HG02798 (cell line): Measurements from ENCODE around the gene TECPR2.
"Not testable (repeated sequence)": the region's sequence is repeated elsewhere in the genome, so short reads cannot be mapped to it uniquely, and the experiment has no call there.

Experiments used
- ATAC-seq: cut with Tn5 transposase; IDR thresholded peaks from one replicate; pipeline ENCODE4 v1.9.1; 2021; ENCODE audit warnings: mild to moderate bottlenecking; ENCODE audit not compliant: unreplicated experiment, poor library complexity

TECPR2 gene

DNA sequence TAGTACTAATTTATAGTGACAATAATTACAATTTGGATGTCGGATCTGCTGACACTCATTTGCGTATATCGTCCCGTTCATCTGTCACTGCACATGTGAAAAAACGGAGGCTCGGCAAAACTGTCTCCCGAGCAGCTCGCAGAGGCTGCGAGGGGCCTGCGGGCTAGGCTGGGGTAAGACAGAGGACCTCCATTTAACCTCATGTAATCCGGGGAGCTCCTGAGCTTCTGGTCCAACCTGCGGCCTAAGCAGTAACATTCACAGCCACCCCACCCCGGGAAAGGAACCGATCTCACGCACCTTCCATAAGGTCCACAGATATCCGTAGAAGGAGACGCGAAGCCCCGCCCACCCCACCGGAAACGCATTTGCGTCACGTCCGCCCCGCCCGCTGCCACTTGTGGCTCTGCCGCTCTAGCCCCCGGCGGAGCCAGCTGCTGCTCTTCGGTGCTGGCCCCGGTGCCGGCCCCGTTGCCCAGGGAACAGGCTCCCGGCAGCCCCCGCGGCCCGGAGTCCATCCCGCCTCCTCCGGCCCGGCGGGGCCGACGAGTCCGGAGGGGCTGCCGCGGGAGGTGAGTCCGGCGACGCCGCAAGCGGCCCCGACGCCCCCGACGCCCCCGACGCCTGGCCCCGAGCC lies at the start of gene TECPR2, which contains the start of gene CINP:
TSS of gene TECPR2 (plus strand) at position 397 of the 637 bp plus-strand sequence. CDS start 13,781 bp downstream, outside the sequence.
TSS of gene CINP (minus strand) at position 346 of the 637 bp plus-strand sequence. CDS start at position 307, 39 bp downstream.
- ATAC-seq = peak; percentile 96

- peak; percentile 57 for ATAC-seq
These were observed 48.3 kb upstream of the TECPR2 start for GRCh38 chr14:102314242-102315011.

DNA sequence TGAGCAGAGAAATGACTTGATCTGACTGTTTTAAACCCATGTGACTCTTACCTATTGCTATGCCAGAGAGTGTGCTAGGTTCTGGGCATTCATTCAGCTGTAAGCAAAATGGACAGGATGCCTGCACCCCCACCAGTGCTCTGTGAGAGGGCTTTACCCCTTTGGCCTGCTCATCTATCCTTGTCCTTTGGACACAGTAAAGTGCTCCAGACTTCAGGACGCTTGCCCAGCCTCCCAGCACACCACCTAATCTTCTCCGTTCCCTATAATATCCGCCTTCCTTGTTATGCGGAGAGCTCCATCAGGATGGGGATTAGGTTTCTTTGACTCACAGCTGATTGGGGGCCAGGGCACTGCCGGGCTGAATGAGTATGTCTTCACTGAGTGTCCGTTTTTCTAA lies 47.6 kb upstream of the TECPR2 start:
- no peak for ATAC-seq

DNA sequence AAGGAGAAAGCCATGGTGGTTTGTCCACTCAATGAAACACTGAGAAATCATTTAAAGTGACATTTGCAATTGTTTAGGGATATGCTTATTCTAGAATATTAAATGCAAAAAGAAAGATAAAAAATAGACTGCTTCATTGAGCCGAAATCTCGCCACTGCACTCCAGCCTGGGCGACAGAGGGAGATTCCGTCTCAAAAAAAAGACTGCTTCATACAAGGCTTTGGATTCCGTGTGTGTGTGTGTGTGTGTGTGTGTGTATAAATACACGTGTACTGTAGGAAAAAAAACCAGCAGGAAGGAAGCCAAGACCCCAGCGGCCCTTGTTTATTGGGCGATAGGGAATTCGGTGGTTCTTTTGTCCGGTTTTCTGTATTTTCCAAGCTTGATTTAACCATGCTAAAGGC lies 46.4 kb upstream of the TECPR2 start:
- no peak for ATAC-seq

DNA sequence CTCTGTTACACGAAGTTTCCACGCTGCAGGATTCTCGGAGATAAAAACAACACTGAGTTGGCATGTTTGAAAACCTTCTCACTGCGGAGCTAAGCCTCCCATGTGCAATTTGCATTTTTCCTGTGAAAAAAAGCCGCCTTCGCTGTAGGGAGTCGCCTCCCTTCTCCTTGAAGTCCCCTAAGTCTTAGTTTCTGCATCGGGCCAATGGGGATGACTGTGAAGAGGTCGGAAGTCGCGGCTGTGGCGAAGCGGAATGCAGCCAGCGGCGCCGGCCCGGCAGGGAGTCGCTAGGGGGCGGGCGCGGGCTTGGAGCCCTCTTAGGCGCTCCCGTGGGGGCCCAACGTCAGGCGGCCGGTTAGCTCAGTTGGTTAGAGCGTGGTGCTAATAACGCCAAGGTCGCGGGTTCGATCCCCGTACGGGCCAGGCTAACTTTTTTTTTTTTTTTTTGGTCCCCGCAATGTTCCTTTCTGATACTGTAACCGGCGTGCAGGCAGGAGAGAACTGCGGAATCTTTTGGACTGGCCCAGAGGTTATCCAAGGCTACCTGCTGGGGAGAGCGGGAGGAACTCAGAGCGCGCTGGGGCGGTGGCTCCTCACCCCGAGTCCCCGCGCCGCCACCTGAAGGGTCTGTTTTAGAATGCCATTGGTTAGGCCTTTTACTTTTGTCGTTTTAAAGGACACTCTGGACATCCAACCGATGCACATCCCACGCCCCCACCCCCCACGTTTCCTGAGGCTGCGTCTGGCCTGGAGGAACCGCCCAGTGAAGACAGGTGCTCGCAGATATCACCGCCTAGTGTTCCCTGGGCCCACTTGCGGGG lies 45.8 kb upstream of the TECPR2 start:
- peak; percentile 75 for ATAC-seq

DNA sequence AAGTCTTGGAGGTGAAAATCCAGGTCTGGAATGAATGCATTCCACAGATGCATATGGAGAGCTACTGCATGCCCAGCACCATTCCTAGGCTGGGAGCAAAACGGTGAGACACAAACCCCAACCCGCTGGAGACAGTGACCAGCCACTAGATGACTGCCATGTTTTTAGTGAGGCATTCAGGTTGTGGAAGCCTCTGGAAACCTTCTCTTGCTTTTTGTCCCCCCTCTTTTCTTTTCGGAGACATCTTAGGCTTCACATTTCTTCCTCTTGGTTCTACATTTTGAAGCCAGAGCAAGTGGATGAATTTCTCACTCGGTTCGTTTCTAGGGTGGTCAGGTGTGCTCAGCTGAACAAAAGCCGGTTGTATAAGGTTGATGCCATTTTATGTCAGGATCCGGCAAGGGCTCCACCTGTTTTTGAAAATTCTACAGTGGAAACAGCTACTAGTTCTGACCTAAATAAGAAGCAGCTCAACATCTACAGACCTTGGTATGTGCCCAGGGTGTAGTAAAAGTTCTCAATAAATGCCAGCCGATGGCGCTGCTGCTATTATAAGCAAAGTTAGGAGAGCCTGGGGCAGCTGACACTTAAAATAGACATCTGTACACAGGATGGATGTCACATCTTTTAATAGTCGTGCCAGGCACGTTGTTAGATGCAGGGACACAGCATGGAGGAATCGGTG lies 45.0 kb upstream of the TECPR2 start:
- no peak for ATAC-seq

DNA sequence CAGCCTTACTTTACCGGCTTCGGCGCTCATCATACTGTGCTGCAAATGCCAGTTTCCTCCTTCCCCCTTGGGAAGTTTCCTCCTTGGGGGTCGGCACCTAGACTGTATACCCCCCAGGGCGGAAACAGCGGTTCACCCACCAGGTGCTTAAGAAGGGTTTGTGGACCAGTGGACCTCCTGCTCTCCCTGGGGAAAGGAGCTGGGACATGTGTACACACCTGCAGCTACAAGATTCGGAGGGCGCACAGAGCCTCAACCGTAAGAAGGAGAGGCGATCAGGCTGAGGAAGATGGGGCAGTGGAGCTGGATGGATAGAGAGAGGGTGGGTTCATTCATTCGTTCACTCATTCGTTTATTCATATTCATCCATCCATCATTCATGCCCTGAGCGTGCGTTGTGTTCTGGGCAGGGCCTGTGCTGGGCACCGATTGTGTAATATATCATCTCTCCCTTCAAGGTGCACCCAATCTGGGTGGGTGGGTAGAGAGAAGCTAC lies 43.9 kb upstream of the TECPR2 start:
- no peak for ATAC-seq

GRCh38 chr14:102319351-102320032 lies 43.2 kb upstream of the TECPR2 start, which contains the start of gene ZNF839:
TSS of gene ZNF839 (plus strand) at chr14:102319746. CDS start at chr14:102319766, 20 bp downstream.
- peak; percentile 62 for ATAC-seq

- ATAC-seq = peak; percentile 23
These were observed 42.6 kb upstream of the TECPR2 start for GRCh38 chr14:102320033-102320660.

DNA sequence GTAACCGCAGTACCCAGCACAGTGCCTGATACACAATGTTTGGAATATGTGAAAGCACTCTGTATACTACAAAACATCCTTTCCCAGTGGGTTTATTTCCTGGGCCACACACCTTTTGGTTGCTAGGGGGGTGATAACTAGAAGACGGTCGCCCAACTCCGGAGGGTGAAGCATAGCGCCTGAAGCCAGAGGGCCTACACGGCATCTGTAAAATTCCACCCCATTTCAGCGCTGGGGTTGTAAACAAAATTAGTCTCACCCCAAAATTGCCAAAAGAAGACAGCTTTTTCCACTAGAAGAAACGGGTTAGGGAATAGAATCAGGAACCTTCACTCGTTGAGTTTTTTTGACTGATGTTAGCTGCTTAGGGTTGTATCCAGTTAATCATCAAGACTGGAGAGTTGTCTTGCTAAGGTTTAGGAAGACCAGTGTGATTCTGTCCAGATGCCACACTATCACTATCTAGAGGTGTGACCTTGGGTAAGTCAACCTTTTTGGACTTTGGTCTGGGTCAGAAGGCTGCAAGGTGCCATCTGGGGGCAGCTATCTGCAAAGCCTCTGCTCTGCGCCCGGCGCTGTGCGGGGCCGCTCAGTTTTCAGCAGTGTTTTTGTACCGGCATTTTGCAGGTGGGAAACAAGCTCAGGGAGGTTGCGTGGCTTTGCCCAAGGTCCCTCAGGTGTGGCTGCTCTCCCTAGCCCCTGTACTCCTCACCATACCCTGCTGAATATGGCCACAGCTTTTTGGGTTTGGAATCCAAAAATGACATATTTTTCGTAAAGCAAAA lies 41.9 kb upstream of the TECPR2 start:
- ATAC-seq = no peak

- no peak for ATAC-seq
These were observed 41.0 kb upstream of the TECPR2 start for GRCh38 chr14:102321456-102322422.

- no peak for ATAC-seq
These were observed 39.6 kb upstream of the TECPR2 start for GRCh38 chr14:102323102-102323501.

DNA sequence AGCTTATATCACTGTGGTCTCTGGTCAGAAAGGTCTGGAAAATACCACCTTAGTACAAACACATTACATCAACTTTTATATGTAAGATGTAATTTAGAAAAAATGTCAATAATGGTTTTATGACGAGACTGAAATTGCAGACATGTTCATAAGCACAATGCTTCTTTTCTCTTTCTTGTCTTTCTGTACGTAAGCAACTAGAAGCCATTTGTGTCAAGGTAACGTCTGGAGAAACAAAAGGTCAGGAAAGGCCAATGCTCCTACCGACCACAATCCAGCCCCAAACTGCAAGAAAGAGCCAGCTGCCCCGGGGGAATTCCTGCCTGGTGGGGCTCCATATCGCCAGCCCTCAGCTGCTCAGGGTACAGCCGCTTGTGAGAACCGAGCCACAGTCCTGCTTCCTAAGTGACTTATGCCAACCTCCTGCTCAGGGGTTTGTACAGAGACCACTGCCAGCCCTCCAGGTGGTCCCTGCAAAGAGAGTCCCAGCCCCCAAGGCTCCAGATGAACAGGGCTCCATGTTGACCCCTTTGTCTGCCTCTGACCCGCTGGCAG lies 36.9 kb upstream of the TECPR2 start:
- ATAC-seq = no peak

- ATAC-seq = no peak
These were observed 36.2 kb upstream of the TECPR2 start for GRCh38 chr14:102326583-102326982.

- not testable (repeated sequence) for ATAC-seq
These were observed 33.4 kb upstream of the TECPR2 start for GRCh38 chr14:102329381-102329780.

DNA sequence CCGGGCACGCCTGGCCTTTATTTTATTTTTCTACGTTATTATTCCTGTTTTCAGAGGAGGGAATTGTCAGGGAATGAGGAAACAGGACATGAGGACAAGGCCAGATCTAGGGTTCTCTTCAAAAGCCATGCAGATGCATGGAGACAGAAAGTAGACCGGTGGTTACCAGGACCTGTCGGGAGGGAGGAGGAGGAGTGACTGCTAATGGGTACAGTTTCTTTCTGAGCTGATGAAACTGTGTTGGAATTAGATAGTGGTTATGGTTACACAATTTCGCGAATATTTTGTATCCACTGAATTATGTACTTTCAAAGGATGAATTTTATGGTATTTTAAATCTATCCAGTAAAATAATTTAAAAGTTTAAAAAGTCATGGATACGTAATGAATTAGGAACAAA lies 31.9 kb upstream of the TECPR2 start:
- ATAC-seq = no peak

- ATAC-seq = no peak
These were observed 29.4 kb upstream of the TECPR2 start for GRCh38 chr14:102333390-102333789.
